ENCODE results near the gene PLEKHG4.
A peak's percentile ranks its signal among the peaks of the same experiment; 100 is the strongest.

PLEKHG4 gene

DNA sequence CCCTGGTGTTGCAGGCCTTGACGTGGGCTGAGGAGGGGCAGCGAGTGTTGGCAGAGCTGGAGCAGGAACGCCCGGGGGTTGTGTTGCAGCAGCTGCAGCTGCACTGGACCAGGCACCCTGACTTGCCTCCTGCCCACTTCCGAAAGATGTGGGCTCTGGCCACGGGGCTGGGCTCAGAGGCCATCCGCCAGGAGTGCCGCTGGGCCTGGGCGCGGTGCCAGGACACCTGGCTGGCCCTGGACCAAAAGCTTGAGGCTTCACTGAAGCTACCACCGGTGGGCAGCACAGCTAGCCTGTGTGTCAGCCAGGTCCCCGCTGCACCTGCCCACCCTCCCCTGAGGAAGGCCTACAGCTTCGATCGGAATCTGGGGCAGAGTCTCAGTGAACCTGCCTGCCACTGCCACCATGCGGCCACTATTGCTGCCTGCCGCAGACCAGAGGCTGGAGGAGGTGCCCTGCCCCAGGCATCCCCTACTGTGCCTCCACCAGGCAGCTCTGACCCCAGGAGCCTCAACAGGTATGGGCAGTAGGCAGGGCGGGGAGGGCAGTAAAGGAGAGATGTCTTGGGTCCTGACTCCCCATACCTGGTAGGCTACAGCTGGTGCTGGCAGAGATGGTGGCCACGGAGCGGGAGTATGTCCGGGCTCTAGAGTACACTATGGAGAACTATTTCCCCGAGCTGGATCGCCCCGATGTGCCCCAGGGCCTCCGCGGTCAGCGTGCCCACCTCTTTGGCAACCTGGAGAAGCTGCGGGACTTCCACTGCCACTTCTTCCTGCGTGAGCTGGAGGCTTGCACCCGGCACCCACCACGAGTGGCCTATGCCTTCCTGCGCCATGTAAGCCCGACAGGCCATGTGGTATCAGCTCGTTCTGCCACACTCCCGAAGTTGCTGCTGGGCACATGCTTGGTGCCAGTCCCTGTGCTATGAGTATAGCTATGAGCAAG, 5.6 kb downstream of the PLEKHG4 start:
- FAIRE-seq (peak; percentile 85), DNase-seq (ENCODE audit: low spot score) (peak; percentile 82)

DNA sequence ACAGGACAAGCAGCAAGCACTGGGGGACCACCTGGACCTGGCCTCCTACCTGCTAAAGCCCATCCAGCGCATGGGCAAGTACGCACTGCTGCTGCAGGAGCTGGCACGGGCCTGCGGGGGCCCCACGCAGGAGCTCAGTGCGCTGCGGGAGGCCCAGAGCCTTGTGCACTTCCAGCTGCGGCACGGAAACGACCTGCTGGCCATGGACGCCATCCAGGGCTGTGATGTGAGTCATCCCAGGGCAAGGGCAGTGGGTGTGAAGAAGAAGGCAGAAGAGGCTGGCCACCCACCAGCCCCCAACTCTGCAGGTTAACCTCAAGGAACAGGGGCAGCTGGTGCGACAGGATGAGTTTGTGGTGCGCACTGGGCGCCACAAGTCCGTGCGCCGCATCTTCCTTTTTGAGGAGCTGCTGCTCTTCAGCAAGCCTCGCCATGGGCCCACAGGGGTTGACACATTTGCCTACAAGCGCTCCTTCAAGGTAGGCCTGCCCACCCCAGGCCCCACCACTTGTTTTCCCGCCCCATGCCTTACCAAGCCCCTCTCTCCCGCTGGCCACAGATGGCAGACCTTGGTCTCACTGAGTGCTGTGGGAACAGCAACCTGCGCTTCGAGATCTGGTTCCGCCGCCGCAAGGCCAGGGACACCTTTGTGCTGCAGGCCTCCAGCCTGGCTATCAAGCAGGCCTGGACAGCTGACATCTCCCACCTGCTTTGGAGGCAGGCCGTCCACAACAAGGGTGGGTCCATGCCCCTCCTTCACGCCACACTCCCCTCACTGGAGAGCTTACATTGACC, 7.3 kb downstream of the PLEKHG4 start:
- FAIRE-seq, result no peak
- peak; percentile 37 for DNase-seq (ENCODE audit: low spot score)

DNA sequence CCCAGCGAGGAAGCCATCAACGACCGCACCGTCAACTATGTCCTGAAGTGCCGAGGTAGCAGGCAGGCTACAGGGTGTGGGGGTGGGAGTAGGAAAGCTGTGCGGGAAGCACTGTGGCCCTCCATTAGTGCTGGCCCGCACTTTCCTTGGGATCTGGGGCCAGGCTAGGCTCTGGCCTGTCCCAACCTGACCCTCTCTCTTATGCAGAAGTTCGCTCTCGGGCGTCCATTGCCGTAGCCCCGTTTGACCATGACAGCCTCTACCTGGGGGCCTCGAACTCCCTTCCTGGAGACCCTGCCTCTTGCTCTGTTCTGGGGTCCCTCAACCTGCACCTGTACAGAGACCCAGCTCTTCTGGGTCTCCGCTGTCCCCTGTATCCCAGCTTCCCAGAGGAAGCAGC, 8.6 kb downstream of the PLEKHG4 start:
- FAIRE-seq (no peak), DNase-seq (ENCODE audit: low spot score) (no peak)

DNA sequence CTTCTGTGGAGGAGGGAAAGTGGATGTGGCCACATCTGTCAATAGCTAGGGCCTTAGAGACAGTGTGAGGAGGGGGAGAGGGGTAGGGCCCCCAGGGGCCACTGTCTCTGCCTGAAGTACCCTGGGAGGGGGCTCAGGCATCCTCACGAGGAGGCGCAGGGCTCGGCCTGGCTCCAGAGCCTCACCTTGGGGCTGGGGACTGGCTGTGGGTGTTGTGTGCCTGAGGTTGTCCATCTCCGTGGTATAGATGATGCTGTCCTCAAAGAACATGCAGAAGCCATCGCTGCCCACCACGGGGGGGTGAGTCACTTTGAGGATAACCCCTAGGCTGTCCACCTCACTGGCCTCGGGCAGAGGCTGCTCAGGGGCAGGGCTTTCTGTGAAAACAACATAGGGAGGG, 12.1 kb downstream of the PLEKHG4 start:
- FAIRE-seq (no peak), DNase-seq (ENCODE audit: low spot score) (no peak)

DNA sequence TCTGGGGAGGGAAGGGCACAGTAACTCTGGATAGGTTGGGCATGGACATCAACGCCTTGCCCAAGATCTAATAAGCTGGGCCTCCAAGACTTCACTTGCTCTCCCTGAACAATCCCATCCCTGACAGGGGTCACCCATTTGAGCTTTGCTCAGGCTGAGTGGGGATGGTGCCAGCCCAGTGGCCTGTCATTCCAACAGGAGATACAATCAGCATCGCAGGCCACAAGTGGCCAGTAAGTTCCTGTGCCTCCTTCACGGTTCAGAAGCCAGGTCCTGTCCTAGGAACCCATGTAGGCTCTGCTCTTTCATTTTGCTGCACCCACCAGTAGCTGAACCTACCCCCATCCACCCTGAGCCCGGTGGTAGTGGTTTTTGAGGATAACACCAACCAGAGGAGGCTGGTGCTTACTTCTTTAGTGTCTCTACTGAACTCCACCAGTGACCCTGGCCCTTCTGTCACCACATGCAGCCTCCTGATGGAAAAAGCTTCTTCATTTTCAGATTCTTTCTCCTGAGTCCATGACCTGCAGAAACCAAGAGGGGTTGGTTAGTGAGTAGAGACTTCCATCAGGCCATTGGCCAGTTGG, 14.9 kb downstream of the PLEKHG4 start:
- DNase-seq (ENCODE audit: low spot score) (no peak), FAIRE-seq (no peak)

DNA sequence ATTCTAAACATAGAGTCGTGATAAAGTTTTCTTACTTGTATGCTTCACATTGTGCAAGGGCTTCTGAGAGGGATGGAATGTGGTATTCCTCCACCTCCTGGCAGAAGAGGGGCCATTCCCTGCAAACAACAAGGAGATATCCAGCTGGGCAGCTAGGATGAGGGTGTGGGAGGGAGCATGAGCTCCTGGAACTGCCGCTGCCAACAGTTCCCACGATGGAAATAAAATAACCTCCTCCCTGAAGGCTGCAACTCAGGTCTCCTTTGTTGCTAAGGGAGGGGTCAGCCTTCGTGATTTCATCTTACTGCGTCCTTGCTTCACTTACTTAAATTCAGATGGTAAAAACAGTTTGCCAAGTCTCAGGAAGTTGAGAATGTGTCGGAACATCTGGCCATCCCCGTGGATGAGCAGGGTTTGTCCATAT, 15.6 kb downstream of the PLEKHG4 start:
- DNase-seq (ENCODE audit: low spot score), result no peak
- FAIRE-seq, result no peak

DNA sequence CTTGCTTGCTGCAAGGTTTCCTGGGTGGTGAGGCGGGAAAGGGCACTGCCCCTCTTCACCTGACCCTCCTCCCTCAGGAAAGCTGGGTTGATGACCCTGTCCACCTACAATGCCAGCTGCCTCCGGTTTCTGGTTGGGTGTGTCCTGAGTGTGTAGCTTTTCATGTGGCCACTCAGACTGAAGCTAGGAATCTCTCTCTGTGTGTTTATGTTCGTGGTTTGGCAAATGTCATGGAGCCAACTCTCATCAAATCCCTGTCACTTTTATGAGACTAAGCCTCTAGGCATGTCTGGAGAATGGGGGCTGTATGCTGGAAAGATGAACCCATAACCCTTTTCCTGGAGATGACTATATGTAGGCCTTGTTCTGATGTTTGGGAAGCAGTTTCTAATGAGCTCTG, 17.1 kb downstream of the PLEKHG4 start:
- DNase-seq (ENCODE audit: low spot score), result no peak

DNA sequence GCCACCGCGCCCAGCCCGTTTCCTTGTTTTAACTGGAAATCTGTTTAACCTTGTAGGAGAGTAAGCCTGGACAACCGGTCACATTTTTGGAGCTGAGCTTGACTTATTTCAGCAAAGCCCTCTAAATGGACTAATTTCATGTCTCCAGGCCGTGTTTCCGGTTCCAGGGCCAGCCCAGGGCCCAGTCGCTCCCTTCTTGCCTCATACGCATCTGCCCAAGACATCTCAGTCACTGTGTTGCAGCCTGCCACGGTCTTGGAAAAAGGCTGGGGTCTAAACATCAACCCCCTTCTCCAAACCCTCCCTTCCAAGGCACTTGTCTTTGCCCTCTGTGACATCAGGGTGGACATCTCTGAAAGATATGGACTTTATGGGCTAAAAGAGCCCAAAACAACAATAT, 18.9 kb downstream of the PLEKHG4 start:
- no peak for FAIRE-seq

More for the DNA sequence above, 17.1 kb downstream of the PLEKHG4 start:
- no peak for FAIRE-seq

DNA sequence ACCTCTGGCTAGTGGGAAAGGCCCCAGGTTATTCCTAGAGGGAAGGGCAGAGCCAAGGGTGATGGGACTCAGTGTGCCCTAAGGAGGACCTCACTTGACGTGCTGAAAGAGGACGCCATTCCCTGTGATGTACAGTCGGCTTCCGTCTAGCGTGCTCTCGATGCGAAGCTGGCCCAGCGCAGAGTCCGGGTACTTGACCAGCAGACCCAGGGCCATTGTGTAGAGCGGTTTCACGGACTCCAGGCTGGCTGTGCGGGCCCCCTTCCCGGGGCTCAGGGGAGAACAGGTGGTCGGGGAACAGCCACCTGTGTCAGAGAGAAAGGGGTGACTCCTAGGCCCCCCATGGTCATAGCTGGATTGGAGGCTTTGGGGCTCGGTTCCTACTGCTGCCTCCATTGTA, 19.9 kb downstream of the PLEKHG4 start:
- FAIRE-seq (no peak), DNase-seq (ENCODE audit: low spot score) (no peak)

More for the DNA sequence above, 18.9 kb downstream of the PLEKHG4 start:
- DNase-seq (ENCODE audit: low spot score), result no peak

DNA sequence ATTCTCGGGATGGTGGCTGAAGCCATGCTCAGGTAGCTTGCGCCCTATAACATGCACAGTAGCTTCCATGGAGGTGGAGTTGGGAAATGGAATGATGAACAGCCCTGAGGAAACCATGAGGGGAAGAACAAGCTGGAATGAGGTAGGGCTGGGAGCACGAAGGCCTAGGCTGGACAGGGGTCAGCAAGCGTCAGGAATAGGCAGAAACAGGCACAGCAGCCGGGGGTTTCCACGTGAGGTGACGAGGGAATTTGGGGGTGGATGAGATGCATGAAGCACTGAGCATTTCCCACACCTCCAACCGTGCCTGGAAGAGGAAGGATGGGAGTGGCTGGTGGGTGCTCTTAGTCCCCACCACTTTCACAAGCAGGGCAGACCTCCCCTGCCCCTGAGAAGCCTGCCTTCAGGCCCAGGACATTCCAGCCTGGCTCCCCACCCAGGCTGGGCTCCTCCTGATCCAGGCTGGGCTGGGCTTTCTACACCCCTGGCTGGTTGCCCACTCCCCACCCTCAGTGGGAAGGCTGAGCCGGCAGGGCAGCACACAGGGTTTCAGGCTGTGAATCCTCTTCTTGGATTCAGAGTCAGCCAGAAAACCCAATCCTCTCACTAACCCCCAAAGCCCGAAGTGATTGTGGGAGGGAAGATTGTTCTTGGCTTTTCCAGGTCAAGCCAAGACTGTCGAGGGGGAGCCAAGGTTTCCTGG, 21.9 kb downstream of the PLEKHG4 start:
- no peak for DNase-seq (ENCODE audit: low spot score)
- FAIRE-seq, result no peak

DNA sequence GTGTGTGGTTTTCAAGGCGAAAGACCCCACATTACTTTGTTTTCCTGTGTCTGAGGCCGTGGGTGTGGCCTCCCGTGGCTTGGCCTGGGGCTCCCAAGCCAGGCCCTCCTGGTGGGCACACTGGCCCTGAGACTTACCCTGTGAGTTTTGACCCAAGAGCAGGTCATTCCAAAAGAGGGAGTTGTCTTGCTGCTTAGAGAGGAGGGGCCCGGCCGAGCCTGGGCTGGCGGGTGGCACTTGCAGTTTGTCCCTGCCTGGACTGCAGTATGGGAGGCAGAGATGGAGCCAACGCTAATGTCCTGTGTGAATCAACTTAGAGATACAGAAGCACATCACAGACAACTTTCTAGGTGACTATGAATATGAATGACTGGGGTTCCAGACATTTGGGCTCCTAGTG, 22.7 kb downstream of the PLEKHG4 start:
- DNase-seq (ENCODE audit: low spot score), result no peak
- no peak for FAIRE-seq

DNA sequence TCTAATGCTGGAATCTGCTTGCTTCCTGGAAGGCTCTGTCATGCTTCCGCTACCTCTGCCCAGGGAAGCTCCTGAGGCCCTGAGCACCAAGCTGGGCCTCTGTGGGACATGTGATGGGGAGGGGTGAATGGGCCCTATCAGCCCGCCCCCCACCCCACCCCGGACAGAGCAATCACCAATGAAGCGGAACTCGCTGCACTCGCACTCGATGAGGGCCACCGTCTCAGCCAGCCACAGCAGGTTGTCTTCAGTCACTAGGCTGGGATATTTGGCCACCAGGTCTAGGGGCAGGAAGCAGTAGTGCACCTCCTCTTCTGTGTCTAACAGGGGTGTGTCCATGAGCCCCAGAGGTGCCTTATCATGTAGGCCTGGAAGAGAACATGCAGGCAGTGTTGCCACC, 23.6 kb downstream of the PLEKHG4 start:
- FAIRE-seq, result no peak
- DNase-seq (ENCODE audit: low spot score), result no peak

DNA sequence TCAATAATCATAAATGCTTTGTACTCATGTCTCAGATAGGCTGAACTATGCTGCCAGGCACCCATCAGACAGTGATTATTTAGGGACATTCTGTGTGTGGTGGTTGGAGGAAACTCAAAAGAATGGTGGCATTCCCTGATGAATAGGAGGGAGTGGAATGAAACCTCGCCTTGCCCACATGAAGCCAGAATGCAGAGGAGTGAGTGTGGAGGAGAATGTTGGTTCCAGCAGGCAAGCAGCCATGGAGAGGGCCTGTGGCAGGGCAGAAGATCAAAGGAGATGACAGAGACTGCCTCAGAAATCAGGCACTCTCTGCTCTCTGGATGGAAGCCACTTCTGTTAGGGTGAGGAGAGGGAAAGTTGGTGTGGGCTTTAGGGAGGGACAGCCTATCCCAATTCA, 24.7 kb downstream of the PLEKHG4 start:
- FAIRE-seq, result no peak
- no peak for DNase-seq (ENCODE audit: low spot score)

DNA sequence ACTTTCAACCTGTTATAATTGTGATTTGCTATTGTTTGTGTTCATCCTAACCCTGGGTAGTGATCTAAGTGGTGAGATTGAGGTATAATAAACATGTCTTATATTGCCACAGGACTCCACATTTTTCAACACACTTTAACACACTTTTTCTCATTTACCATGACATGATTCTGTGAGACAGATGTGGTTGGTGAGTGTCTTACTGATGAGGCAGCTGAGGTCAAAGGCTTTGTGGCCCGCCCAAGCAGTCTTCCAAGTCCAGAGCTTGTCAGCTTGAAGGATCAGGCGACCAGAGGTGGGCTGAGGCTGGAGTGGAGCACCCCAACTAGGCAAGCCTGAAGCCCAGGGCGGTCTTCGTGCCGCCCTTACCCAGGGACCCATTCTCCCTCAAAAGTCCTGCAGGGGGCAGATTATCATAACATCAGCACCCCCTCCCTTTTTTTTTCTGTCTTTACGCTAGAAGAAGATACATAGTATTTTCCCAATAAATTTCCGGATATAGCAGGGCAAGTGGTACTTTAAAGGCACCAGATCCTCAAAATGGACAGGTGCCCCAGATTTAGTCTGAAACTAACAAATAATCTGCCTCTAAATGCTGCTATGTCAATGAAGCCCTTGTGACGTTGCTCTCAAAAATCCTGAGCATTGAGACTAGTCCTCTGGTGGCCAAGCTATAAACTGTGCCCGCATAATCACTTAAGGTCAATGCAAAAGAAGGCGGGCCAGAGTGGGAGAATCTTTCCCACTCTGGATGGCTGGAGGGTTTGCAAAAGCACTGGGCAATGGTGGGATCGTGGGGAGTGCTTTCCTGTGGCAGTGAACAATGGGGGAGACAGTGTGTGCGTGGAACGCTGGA, 26.1 kb downstream of the PLEKHG4 start:
- DNase-seq (ENCODE audit: low spot score), result no peak
- FAIRE-seq, result no peak

DNA sequence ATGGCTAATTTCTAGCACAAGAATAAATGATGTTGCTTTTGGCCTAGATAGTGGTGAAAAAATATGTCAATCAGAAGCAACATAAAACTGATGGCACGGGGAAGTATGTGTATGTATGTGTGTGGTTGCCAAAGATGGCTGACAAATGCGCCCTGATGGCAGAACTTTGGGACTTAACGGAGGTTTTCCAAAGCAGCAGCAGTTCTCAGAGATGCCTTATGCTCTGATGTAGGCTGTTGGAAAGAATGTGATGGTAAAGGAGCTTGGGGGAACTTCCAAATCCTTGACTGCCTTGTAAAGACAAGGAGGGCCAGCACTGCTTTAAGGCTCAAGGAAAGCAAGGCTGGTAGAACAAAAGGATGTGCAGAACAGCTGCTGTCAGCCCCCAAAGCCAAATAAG, 31.2 kb downstream of the PLEKHG4 start:
- no peak for FAIRE-seq
- DNase-seq (ENCODE audit: low spot score), result no peak

DNA sequence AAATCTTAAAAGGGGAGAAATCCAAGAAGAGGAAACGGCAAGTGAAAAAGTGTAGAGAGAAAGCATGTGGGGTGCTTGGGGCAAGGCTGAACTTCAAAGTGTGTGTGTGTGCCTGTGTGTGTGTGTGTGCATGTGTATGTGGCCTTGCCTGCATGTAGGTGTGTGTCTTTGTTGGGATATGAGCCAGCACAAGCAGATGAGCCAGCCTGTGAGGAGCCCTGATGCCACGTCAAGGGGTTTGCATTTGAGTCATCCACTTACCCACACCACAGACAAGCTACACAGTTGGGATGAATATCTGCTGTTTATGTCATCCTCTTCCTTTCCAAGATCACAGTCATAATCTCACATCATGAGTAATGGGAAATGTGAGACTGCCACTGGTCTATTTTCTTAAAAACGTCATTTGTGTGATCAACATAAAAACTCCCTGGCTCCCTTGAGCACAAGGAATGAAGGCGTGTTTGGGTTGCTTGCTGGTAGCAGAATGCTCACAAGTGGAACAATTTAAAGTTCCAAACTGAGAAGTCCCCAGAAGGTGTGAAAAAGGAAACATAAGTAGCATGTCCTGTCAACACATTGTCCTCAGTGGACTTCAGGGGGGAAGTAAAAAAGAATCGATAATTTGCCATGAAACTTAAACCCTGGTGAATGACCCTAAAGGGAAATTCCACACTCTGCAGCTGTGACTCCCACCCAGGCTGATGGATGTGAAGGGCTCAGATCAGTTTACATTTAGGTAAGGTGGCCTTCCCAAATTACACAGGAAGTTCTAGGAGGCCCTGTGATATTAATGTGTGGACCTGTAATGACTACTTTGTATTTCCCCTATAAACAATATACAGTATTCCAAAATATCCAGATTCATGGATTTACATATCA, 32.5 kb downstream of the PLEKHG4 start:
- no peak for FAIRE-seq

DNA sequence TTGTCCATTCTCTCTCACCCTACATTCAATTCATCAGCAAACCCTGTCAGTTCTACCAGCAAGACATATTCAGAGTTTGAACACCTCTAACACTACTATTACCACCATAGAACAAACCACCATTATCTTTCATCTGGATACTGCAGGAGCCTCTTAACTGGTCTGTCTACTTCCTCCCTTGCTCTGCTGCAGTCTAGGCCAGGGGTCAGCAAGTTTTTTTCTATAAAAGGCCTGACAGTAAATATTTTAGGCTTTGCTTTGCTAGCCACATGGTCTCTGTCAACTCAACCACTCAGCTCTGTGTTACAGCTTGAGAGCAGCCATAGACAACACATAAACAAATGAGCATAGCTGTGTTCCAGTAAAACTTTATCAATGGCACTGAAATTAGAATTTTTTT, 33.4 kb downstream of the PLEKHG4 start:
- DNase-seq (ENCODE audit: low spot score), result no peak

More for the DNA sequence above, 32.5 kb downstream of the PLEKHG4 start:
- peak; percentile 91 for DNase-seq (ENCODE audit: low spot score)

DNA sequence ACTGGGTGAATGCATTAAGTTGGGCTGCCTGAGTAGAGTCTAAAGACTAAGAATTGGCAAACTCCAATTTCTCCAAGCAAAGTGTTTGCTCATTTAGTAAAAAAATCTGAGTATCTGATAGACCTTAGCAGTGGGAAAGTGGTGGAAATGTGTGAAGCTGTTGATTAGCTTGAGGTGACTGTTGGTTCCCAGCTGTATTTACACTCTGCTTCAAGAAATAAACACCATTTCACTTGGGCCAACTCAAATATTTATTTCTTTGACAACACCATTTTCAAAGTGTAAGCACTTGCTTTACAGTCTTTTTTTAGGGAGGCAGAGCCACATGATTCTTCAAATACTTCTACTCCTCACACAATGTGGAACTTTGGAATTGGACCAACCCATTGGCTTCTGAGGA, 38.5 kb downstream of the PLEKHG4 start:
- no peak for DNase-seq (ENCODE audit: low spot score)
- FAIRE-seq, result no peak

More for the DNA sequence above, 33.4 kb downstream of the PLEKHG4 start:
- FAIRE-seq, result no peak

DNA sequence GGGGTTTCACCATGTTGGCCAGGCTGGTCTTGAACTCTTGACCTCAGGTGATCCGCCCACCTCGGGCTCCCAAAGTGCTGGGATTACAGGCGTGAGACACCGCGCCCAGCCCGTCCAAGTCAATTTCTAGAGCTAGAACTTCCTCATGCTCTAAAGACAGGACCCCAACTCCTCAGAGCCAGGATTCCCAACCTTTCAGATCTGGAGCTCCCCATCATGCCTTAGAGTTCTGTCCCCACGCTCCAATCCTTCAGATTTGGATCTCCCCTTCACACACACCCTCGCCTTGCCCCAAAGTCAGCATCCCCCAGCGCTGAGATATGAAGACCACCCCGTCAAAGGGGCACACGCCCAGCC, 46.8 kb downstream of the PLEKHG4 start:
- DNase-seq (ENCODE audit: low spot score) (no peak), FAIRE-seq (no peak)

Data from urothelium cell line (cell line).